Uterus (tissue), 4 donors: ENCODE measurements around the gene TUBB1. TPM values are rescaled to one million over a fixed set of nuclear protein-coding genes. Genes with fewer than 3 reads are reported as not detected.

Source experiments
- DNase-seq, 2 donors: peaks; one replicate each; pipeline ENCODE4 v3.0.0-alpha.2; 2019 to 2020
- H3K27ac ChIP-seq, 2 donors: fragments of 200-600 bp; sonication (generic); 1 replicate in 1 of 2; 2 replicates in 1 of 2; pipeline ENCODE4 v1.5.1; 2016 to 2018
- H3K27me3 ChIP-seq, 2 donors: fragments of 200-600 bp; sonication (generic); one replicate each; pipeline ENCODE4 v1.5.1; 2018 to 2019; ENCODE audit warnings: control low read depth in 1 of 2
- H3K36me3 ChIP-seq, 2 donors: fragments of 200-600 bp; sonication (generic); one replicate each; pipeline ENCODE4 v1.5.1; 2019; ENCODE audit warnings: control low read depth in 1 of 2
- H3K4me1 ChIP-seq, 2 donors: fragments of 200-600 bp; sonication (generic); one replicate each; pipeline ENCODE4 v1.5.1; 2018 to 2019; ENCODE audit warnings: control low read depth in 1 of 2
- H3K4me3 ChIP-seq, 2 donors: fragments of 200-600 bp; sonication (generic); 1 replicate in 1 of 2; 2 replicates in 1 of 2; pipeline ENCODE4 v1.5.1; 2018 to 2019; ENCODE audit warnings: mild to moderate bottlenecking in 1 of 2
- H3K9me3 ChIP-seq, 2 donors: fragments of 200-600 bp; sonication (generic); one replicate each; pipeline ENCODE4 v1.5.1; 2019; ENCODE audit warnings: control low read depth in 1 of 2
- POLR2A ChIP-seq, 2 donors: fragments of 450-650 bp; IDR thresholded peaks; one replicate each; pipeline ENCODE4 v1.6.1; 2016; ENCODE audit warnings: antibody characterized with exemption in 2 of 2, mild to moderate bottlenecking in 1 of 2, moderate library complexity in 1 of 2
- intact Hi-C: fragments of 100-400 bp; cut with DNase I; formaldehyde crosslinking; loops from one replicate; pipeline ENCODE4 v1.15.1; 2023; ENCODE audit warnings: low total_unique reads
- total RNA-seq, 4 donors: library from RNA; depleted of rRNA in 3 of 4; stranded (reverse); fragments of >200 nt in 3 of 4; gene quantifications; one replicate each; pipeline versions ENCODE4 v1.1.0 to v1.2.4, GENCODE V29; 2014 to 2023
- TF ChIP-seq, protein P1 (sequence below), 4 experiments: fragments of 200-600 bp in 2 of 4; fragments of 450-650 bp in 2 of 4; sonication (generic) in 2 of 4; IDR thresholded peaks; one replicate each; pipeline ENCODE4 v1.5.1; 2016 to 2019; ENCODE audit warnings: antibody characterized with exemption in 4 of 4, mild to moderate bottlenecking in 2 of 4, moderate library complexity in 1 of 4
- donor health status: DM: yes; HTN: yes; CAD: no.

TUBB1 gene
- total RNA-seq = under 1 TPM in 2 of 4 donors, not detected in 2; 0.26 to 0.48 TPM

DNA sequence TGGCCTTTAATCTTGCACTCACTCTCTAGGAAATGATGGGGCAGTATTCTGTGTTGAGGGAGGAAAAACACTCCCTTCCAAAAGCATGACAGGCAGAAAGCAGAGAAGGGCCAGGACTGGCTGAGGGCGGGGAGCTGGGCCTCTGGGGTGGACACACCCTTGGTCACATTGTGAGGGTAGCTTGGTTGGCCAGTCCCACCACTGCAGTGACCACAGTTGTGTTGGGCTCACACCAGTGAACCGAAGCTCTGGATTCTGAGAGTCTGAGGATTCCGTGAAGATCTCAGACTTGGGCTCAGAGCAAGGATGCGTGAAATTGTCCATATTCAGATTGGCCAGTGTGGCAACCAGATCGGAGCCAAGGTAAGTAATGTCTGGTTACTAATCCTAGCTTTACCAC, at the start of gene TUBB1:
TSS of gene TUBB1 (plus strand) at position 213 of the 400 bp plus-strand sequence. CDS start at position 307, 94 bp downstream.
- TF ChIP-seq, protein P1, sequence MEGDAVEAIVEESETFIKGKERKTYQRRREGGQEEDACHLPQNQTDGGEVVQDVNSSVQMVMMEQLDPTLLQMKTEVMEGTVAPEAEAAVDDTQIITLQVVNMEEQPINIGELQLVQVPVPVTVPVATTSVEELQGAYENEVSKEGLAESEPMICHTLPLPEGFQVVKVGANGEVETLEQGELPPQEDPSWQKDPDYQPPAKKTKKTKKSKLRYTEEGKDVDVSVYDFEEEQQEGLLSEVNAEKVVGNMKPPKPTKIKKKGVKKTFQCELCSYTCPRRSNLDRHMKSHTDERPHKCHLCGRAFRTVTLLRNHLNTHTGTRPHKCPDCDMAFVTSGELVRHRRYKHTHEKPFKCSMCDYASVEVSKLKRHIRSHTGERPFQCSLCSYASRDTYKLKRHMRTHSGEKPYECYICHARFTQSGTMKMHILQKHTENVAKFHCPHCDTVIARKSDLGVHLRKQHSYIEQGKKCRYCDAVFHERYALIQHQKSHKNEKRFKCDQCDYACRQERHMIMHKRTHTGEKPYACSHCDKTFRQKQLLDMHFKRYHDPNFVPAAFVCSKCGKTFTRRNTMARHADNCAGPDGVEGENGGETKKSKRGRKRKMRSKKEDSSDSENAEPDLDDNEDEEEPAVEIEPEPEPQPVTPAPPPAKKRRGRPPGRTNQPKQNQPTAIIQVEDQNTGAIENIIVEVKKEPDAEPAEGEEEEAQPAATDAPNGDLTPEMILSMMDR (IDR thresholded peaks at IDR 0.05) = no peak
- no peak for TF ChIP-seq POLR2A (IDR thresholded peaks at IDR 0.05)
- H3K4me3 ChIP-seq = no peak within 1 kb of the TSS
- H3K27ac ChIP-seq = no peak within 1 kb of the TSS
- H3K27me3 ChIP-seq = no peaks in the 10 kb centered on the region
- intact Hi-C loops = no loop called here
- H3K4me1 ChIP-seq = no peaks in the 10 kb centered on the region
- no peaks in the 10 kb centered on the region for H3K36me3 ChIP-seq
- H3K9me3 ChIP-seq = no peaks in the 10 kb centered on the region
- DNase-seq = no peak

DNA sequence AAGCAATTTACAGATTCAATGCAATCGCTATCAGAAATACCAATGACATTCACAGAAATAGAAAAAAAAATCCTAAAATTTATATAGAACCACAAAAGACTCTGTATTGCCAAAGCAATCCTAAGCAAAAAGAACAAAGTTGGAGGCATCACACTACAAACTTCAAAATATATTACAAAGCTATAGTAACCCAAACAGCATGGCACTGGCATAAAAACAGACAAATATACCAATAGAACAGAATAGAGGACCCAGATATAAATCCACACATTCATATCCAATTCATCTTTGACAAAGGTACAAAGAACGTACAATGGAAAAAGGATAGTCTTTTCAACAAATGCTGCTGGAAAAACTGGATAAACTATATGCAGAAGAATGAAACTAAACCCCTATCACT, 49.8 kb upstream of the TUBB1 start:
- TF ChIP-seq, protein P1 (IDR thresholded peaks at IDR 0.05) = no peak
- no peak for TF ChIP-seq POLR2A (IDR thresholded peaks at IDR 0.05)
- intact Hi-C loops = no loop called here
- no peaks in the 10 kb centered on the region for H3K9me3 ChIP-seq
- DNase-seq = no peak
- no peak overlapping the region for H3K4me3 ChIP-seq
- H3K27me3 ChIP-seq = no peaks in the 10 kb centered on the region
- no peaks in the 10 kb centered on the region for H3K36me3 ChIP-seq
- H3K27ac ChIP-seq = no peak overlapping the region
- H3K4me1 ChIP-seq = no peaks in the 10 kb centered on the region

- Histone ChIP-seq H3K27me3 (no peaks in the 10 kb centered on the region), H3K27ac (no peak overlapping the region), H3K36me3 (no peaks in the 10 kb centered on the region), H3K4me1 (no peaks in the 10 kb centered on the region), H3K4me3 (no peak overlapping the region), H3K9me3 (peaks cover 0 to 3% of the 10 kb centered on the region in 2 donors)
- TF ChIP-seq, protein P1 (IDR thresholded peaks at IDR 0.05) = no peak
- TF ChIP-seq POLR2A (IDR thresholded peaks at IDR 0.05) = no peak
- intact Hi-C loops = no loop called here
- no peak for DNase-seq
These were observed 49.1 kb upstream of the TUBB1 start for GRCh38 chr20:58970146-58970545.

GRCh38 chr20:58971429-58971828, 47.8 kb upstream of the TUBB1 start:
- no peak for TF ChIP-seq POLR2A (IDR thresholded peaks at IDR 0.05)
- TF ChIP-seq, protein P1 (IDR thresholded peaks at IDR 0.05) = no peak
- no peaks in the 10 kb centered on the region for H3K36me3 ChIP-seq
- DNase-seq = no peak
- H3K9me3 ChIP-seq = peaks cover 0 to 7% of the 10 kb centered on the region in 2 donors
- no peak overlapping the region for H3K27ac ChIP-seq
- intact Hi-C loops = no loop called here
- no peaks in the 10 kb centered on the region for H3K4me1 ChIP-seq
- H3K4me3 ChIP-seq = no peak overlapping the region
- no peaks in the 10 kb centered on the region for H3K27me3 ChIP-seq

DNA sequence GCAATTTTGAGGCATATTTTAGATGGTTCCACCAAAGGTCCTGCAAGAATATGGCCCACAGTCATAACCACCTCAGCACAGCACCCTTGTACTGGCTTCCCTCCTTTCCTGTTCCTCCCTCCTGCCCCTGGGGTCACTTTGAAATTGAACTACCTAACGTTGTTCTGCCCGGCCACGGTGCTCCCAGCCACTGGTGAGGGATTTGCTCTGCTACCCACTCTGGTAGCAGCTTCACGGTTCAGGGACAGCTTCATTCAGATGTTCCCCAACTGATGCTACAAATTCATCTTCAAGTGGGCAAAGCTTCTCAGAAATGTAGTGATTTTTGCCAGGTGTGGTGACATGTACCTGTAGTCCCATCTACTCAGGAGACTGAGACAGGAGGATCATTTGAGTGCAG, 46.0 kb upstream of the TUBB1 start:
- Histone ChIP-seq H3K36me3 (no peaks in the 10 kb centered on the region), H3K27me3 (no peaks in the 10 kb centered on the region), H3K27ac (no peak overlapping the region), H3K4me3 (no peak overlapping the region), H3K9me3 (peaks cover 0 to 7% of the 10 kb centered on the region in 2 donors), H3K4me1 (no peaks in the 10 kb centered on the region)
- TF ChIP-seq, protein P1 (IDR thresholded peaks at IDR 0.05) = no peak
- no peak for TF ChIP-seq POLR2A (IDR thresholded peaks at IDR 0.05)
- intact Hi-C loops = no loop called here
- DNase-seq = no peak
